GM10266 (cell line): ENCODE results near the gene TTLL11.
A peak's percentile ranks its signal among the peaks of the same experiment; 100 is the strongest.

ENCODE experiments used
- DNase-seq: peaks from one replicate; pipeline ENCODE4 v3.0.0; 2012; ENCODE audit errors: extremely low spot score
- TF ChIP-seq, protein P1 (sequence below): IDR thresholded peaks from 2 replicates; pipeline ENCODE4 v1.5.1; 2012; ENCODE audit warnings: mild to moderate bottlenecking, low read depth; ENCODE audit not compliant: control insufficient read depth, insufficient read depth; ENCODE audit errors: missing control alignments

TTLL11 gene

DNA sequence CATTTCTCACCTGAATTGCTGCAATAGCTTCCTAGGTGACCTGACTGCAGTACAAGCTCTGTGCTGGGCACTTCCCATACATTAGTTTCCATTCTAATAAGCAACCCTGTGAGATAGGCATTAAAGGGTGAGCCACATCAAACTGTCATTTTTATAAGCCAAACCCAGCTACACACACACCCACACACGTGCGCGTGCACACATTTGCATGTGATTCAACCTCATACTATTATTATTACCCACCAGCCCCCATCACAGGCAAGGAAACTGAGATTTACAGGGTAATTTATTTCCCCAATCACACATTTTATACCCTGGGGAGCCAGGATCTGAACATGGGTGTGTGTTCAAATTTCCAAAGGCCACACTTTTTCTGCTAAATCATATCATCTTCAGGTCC lies 93.6 kb downstream of the TTLL11 start:
- TF ChIP-seq, protein P1, sequence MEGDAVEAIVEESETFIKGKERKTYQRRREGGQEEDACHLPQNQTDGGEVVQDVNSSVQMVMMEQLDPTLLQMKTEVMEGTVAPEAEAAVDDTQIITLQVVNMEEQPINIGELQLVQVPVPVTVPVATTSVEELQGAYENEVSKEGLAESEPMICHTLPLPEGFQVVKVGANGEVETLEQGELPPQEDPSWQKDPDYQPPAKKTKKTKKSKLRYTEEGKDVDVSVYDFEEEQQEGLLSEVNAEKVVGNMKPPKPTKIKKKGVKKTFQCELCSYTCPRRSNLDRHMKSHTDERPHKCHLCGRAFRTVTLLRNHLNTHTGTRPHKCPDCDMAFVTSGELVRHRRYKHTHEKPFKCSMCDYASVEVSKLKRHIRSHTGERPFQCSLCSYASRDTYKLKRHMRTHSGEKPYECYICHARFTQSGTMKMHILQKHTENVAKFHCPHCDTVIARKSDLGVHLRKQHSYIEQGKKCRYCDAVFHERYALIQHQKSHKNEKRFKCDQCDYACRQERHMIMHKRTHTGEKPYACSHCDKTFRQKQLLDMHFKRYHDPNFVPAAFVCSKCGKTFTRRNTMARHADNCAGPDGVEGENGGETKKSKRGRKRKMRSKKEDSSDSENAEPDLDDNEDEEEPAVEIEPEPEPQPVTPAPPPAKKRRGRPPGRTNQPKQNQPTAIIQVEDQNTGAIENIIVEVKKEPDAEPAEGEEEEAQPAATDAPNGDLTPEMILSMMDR: no peak
- DNase-seq: no peak

DNA sequence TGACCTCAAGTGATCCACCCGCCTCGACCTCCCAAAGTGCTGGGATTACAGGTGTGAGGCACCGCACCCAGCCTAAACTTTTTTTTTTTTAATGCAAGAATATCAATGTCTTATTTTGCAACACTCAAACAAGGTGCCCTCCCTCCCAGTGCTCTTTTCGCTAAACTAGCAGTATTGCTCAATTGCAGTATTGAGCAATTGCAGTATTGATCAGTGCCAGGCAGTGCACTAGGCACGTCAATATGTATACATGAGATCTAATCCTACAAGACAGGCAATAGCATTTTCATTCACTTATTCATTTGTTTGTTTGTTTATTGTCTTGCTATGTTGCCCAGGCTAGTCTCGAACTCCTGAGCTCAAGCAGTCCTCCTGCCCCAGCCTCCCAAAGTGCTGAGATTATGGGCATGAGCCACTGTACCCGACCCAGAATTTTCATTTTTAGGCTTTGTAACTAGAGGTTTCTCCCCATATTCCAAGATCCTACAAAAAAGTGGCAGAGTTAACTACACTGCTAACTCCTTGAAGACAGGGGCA lies 94.5 kb downstream of the TTLL11 start:
- no peak for DNase-seq
- TF ChIP-seq, protein P1: no peak

DNA sequence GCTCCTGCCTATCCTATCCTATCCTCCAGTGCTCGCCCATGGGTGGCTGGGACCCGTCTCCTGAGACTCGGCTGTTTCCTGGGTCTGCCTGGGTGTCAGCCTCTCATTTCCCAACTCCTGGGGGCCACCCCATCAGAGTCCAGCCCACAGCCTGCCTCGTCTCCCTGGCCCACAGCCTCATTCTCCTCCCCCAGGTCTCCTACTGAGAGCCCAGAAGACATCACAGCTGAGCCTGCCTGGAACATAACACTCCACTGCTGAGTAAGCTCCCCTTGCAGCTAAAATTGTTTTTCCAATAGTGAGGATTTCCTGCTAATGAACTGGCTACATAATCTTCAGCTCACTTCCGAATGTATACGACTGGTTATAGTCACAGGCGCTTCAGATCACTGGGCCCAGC lies 95.3 kb downstream of the TTLL11 start:
- TF ChIP-seq, protein P1: no peak
- no peak for DNase-seq

DNA sequence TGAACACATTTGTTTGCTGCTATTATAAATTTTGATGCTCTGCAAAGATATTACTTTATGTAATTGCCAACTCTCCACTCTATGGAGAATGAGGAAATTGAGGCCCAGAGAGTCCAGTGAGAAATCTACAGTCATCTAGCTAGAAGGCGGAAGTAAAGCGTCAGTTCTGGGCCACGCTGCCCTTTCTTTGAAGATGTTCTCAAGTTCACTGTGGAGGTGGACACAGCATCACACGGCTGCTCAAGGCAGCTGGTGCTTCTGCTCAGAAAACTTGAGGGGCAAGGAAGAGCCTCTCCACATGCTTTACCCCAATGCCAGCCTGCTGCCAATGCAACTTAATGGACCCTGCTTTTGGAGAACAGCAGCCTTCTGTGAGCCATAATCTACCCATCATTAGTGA lies 96.3 kb downstream of the TTLL11 start:
- DNase-seq: no peak

DNA sequence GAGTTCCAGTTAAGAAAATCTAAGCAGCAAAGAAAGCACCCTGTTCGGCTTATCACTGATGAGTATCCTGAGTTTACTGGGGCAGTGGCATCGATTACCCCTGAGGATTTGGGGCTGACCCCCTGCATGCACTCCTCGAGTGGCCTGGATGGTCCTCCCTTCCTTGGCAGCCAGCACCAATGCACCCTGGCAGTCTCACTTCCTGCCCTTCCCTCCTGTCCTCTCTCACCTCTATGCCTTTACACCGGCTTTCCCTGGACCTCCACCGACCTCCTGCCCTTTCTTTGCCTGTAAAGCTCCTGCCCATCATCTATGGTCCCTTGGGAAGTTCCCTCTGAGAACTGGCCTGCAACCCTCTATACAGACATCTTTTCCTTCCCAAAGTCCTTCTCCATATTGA lies 97.1 kb downstream of the TTLL11 start:
- TF ChIP-seq, protein P1: no peak

More for the DNA sequence above, 96.3 kb downstream of the TTLL11 start:
- TF ChIP-seq, protein P1: no peak

DNA sequence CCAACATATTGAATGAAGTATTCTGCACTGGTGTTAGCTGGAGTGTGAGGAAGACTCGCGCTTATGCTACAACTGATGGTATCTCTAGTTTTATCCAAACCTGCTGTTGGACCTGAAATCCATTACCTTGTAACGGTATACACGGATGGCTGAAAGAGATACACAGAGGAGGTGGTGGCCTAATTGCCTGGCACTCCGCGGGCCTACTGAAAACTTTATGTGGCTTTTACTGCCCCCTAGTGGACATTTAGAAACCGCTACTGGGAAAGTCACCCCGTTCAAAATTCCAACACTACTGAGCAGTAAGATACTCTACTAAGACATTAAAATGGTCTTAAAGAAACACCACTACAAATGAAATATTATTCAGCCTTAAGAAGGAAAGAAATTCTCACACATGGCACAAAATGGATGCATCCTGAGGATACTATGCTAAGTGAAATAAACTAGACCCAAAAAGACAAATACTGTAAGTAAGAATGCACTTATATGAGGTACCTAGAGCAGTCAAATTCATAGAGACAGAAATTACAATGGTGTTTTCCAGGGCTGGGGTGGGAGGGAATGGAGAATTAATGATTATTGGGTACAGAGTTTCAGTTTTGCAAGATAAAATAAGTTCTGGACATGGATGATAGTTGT lies 100.4 kb downstream of the TTLL11 start:
- peak; percentile 68 for DNase-seq
- TF ChIP-seq, protein P1: peak; percentile 62

More for the DNA sequence above, 97.1 kb downstream of the TTLL11 start:
- no peak for DNase-seq

DNA sequence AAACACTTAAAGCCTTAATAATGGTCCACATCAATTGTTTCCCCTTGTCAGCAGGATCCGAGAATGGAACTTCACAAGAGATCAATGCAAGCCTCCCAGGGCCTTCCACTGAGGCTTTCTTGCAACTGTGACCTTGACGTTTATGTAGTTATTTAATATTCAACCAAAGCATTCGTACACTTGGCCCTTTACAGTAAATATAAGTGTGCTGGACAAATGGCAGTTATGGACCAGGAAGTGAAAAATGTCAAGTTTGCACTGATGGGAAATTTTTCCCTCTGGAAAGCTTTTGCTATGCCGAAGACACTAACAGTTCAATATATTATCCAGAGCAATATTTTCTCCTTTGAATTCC lies 101.8 kb downstream of the TTLL11 start:
- no peak for DNase-seq
- TF ChIP-seq, protein P1: no peak
